IPS DF 6.9 (cell line): Measurements from ENCODE around the gene LAG3.
"Not testable (repeated sequence)": the region's sequence is repeated elsewhere in the genome, so short reads cannot be mapped to it uniquely, and the experiment has no call there.

ENCODE experiments used
- DNase-seq: peaks from one replicate; pipeline ENCODE4 v3.0.0-alpha.2; 2013; ENCODE audit warnings: low read depth, low spot score
- H3K27ac ChIP-seq: one replicate; pipeline ENCODE4 v1.5.1; 2013; ENCODE audit warnings: low read length, control low read depth
- H3K27me3 ChIP-seq: 2 replicates; pipeline ENCODE4 v1.6.1; 2013; ENCODE audit warnings: mild to moderate bottlenecking, low read length; ENCODE audit not compliant: control insufficient read depth, insufficient read depth
- H3K36me3 ChIP-seq: 2 replicates; pipeline ENCODE4 v1.6.1; 2013; ENCODE audit warnings: low read length; ENCODE audit not compliant: control insufficient read depth, insufficient read depth
- H3K4me1 ChIP-seq: 2 replicates; pipeline ENCODE4 v1.6.1; 2013; ENCODE audit warnings: low read length; ENCODE audit not compliant: control insufficient read depth, insufficient read depth
- H3K4me3 ChIP-seq: 2 replicates; pipeline ENCODE4 v1.5.1; 2013; ENCODE audit warnings: mild to moderate bottlenecking, low read length
- H3K9me3 ChIP-seq: 2 replicates; pipeline ENCODE4 v1.6.1; 2013; ENCODE audit warnings: low read length, inconsistent platforms; ENCODE audit not compliant: control insufficient read depth, insufficient read depth
- WGBS: extraction: QIAGEN DNeasy Blood & Tissue Kit; methylation state at CpG from one replicate; pipeline ENCODE4 v1.1.7; 2013; ENCODE audit warnings: mixed read lengths, missing lambda C conversion rate; ENCODE audit not compliant: insufficient read length, insufficient coverage; 5-methylcytosine and 5-hydroxymethylcytosine counted together

The LAG3 gene

GRCh38 chr12:6742080-6742479, 30.2 kb upstream of the LAG3 start:
- H3K27ac ChIP-seq, H3K27me3 ChIP-seq, H3K4me1 ChIP-seq, H3K9me3 ChIP-seq, DNase-seq, H3K4me3 ChIP-seq: not testable (repeated sequence)
- WGBS, result no CpG with 5 or more reads among the region's 12 CpGs
- peaks cover 10% of the 10 kb centered on the region for H3K36me3 ChIP-seq

- H3K27ac ChIP-seq, result no peak overlapping the region
- WGBS, result no CpG with 5 or more reads among the region's 3 CpGs
- no peaks in the 10 kb centered on the region; the same call in 1 of the 2 replicates for H3K9me3 ChIP-seq
- DNase-seq, result no peak
- H3K36me3 ChIP-seq, result peaks cover 17% of the 10 kb centered on the region
- no peaks in the 10 kb centered on the region for H3K4me1 ChIP-seq
- H3K27me3 ChIP-seq, result no peaks in the 10 kb centered on the region
- H3K4me3 ChIP-seq, result no peak overlapping the region
Observed at GRCh38 chr12:6742834-6743233, 29.5 kb upstream of the LAG3 start.

- not testable (repeated sequence) for H3K27ac ChIP-seq, H3K27me3 ChIP-seq, H3K4me1 ChIP-seq, H3K4me3 ChIP-seq, DNase-seq, H3K9me3 ChIP-seq
- peaks cover 20% of the 10 kb centered on the region for H3K36me3 ChIP-seq
- WGBS, result no CpG with 5 or more reads among the region's 7 CpGs
Observed at GRCh38 chr12:6743300-6743699, 29.0 kb upstream of the LAG3 start.

- H3K27ac ChIP-seq, result no peak overlapping the region
- no peak for DNase-seq
- H3K4me3 ChIP-seq, result no peak overlapping the region
- no peaks in the 10 kb centered on the region; the same call in 1 of the 2 replicates for H3K9me3 ChIP-seq
- H3K4me1 ChIP-seq, result no peaks in the 10 kb centered on the region
- H3K27me3 ChIP-seq, result no peaks in the 10 kb centered on the region
- no CpG with 5 or more reads among the region's 13 CpGs for WGBS
- peaks cover 42% of the 10 kb centered on the region for H3K36me3 ChIP-seq
Observed at GRCh38 chr12:6745741-6746525, 26.4 kb upstream of the LAG3 start.

- Histone ChIP-seq H3K4me3 (no peak overlapping the region), H3K9me3 (no peaks in the 10 kb centered on the region; the same call in 1 of the 2 replicates), H3K27ac (no peak overlapping the region), H3K4me1 (0 out of 2 replicates have a peak, but pooled peaks cover 2% of the 10 kb centered on the region), H3K36me3 (peaks cover 44% of the 10 kb centered on the region), H3K27me3 (no peaks in the 10 kb centered on the region)
- WGBS, result no CpG with 5 or more reads among the region's 4 CpGs
- DNase-seq, result no peak
Observed at GRCh38 chr12:6747216-6747615, 25.1 kb upstream of the LAG3 start.

GRCh38 chr12:6748761-6749160, 23.6 kb upstream of the LAG3 start:
- DNase-seq, result no peak
- Histone ChIP-seq H3K27ac (no peak overlapping the region), H3K4me1 (0 out of 2 replicates have a peak, but pooled peaks cover 2% of the 10 kb centered on the region), H3K4me3 (no peak overlapping the region), H3K36me3 (peaks cover 44% of the 10 kb centered on the region), H3K9me3 (no peaks in the 10 kb centered on the region; the same call in 1 of the 2 replicates), H3K27me3 (no peaks in the 10 kb centered on the region)
- no CpG with 5 or more reads among the region's 28 CpGs for WGBS

GRCh38 chr12:6750506-6750905, 21.8 kb upstream of the LAG3 start:
- Histone ChIP-seq H3K9me3 (no peaks in the 10 kb centered on the region; the same call in 1 of the 2 replicates), H3K4me3 (no peak overlapping the region), H3K4me1 (0 out of 2 replicates have a peak, but pooled peaks cover 3% of the 10 kb centered on the region), H3K27ac (no peak overlapping the region), H3K27me3 (no peaks in the 10 kb centered on the region), H3K36me3 (peaks cover 44% of the 10 kb centered on the region)
- WGBS, result no CpG with 5 or more reads among the region's 4 CpGs
- DNase-seq, result no peak

GRCh38 chr12:6751767-6752166, 20.6 kb upstream of the LAG3 start:
- no peaks in the 10 kb centered on the region; the same call in 1 of the 2 replicates for H3K9me3 ChIP-seq
- 0 out of 2 replicates have a peak, but pooled peaks cover 3% of the 10 kb centered on the region for H3K4me1 ChIP-seq
- no CpG with 5 or more reads among the region's 7 CpGs for WGBS
- no peak for DNase-seq
- H3K36me3 ChIP-seq, result peaks cover 34% of the 10 kb centered on the region
- no peak overlapping the region for H3K27ac ChIP-seq
- peak overlapping the region; percentile 91; the same call in 1 of the 2 replicates for H3K4me3 ChIP-seq
- no peaks in the 10 kb centered on the region for H3K27me3 ChIP-seq

- Histone ChIP-seq H3K4me1 (0 out of 2 replicates have a peak, but pooled peaks cover 3% of the 10 kb centered on the region), H3K9me3 (no peaks in the 10 kb centered on the region; the same call in 1 of the 2 replicates), H3K36me3 (peaks cover 32% of the 10 kb centered on the region), H3K27me3 (no peaks in the 10 kb centered on the region), H3K27ac (no peak overlapping the region), H3K4me3 (peak overlapping the region; percentile 91)
- WGBS, result no CpG with 5 or more reads among the region's 24 CpGs
- DNase-seq, result no peak
Observed at GRCh38 chr12:6752167-6752920, 20.0 kb upstream of the LAG3 start.

GRCh38 chr12:6752921-6753771, 19.2 kb upstream of the LAG3 start, which contains the start of gene MLF2:
MLF2 (minus strand) TSS chr12:6753141; CDS start chr12:6752334, 807 bp downstream.
- DNase-seq, result no peak
- Histone ChIP-seq H3K4me3 (peak within 1 kb of the TSS; percentile 91), H3K9me3 (no peaks in the 10 kb centered on the region), H3K36me3 (peaks cover 25% of the 10 kb centered on the region), H3K27ac (no peak within 1 kb of the TSS), H3K4me1 (0 out of 2 replicates have a peak, but pooled peaks cover 3% of the 10 kb centered on the region), H3K27me3 (no peaks in the 10 kb centered on the region)
- no CpG with 5 or more reads among the region's 62 CpGs for WGBS
